SK-N-DZ (cell line): ENCODE results near the gene SLC25A21.
"Not testable (repeated sequence)": the region's sequence is repeated elsewhere in the genome, so short reads cannot be mapped to it uniquely, and the experiment has no call there.

Source experiments
- DNase-seq: peaks from one replicate; pipeline ENCODE4 v3.0.0-alpha.2; 2015; ENCODE audit warnings: low spot score

SLC25A21 gene

GRCh38 chr14:36870776-36871175 lies 301.6 kb downstream of the SLC25A21 start:
- no peak for DNase-seq

GRCh38 chr14:36869125-36869524 lies 303.3 kb downstream of the SLC25A21 start:
- DNase-seq = no peak

- DNase-seq = no peak
Measured at GRCh38 chr14:36866867-36867266, 305.5 kb downstream of the SLC25A21 start.

- no peak for DNase-seq
Measured at GRCh38 chr14:36863271-36863670, 309.1 kb downstream of the SLC25A21 start.

GRCh38 chr14:36862237-36862636 lies 310.2 kb downstream of the SLC25A21 start:
- DNase-seq = not testable (repeated sequence)

GRCh38 chr14:36860831-36861230 lies 311.6 kb downstream of the SLC25A21 start:
- no peak for DNase-seq

GRCh38 chr14:36859119-36859518 lies 313.3 kb downstream of the SLC25A21 start:
- no peak for DNase-seq

- DNase-seq = no peak
Measured at GRCh38 chr14:36857842-36858445, 314.5 kb downstream of the SLC25A21 start.

GRCh38 chr14:36857136-36857535 lies 315.3 kb downstream of the SLC25A21 start:
- no peak for DNase-seq

- no peak for DNase-seq
Measured at GRCh38 chr14:36856095-36856878, 316.1 kb downstream of the SLC25A21 start.

GRCh38 chr14:36855396-36855795 lies 317.0 kb downstream of the SLC25A21 start:
- no peak for DNase-seq

- DNase-seq = no peak
Measured at GRCh38 chr14:36852981-36853691, 319.3 kb downstream of the SLC25A21 start.

GRCh38 chr14:36848213-36848612 lies 324.2 kb downstream of the SLC25A21 start:
- DNase-seq = no peak

- DNase-seq = no peak
Measured at GRCh38 chr14:36847366-36847765, 325.0 kb downstream of the SLC25A21 start.

- no peak for DNase-seq
Measured at GRCh38 chr14:36845356-36846012, 326.9 kb downstream of the SLC25A21 start.

- DNase-seq = no peak
Measured at GRCh38 chr14:36844443-36845195, 327.8 kb downstream of the SLC25A21 start.

GRCh38 chr14:36843410-36843809 lies 329.0 kb downstream of the SLC25A21 start:
- DNase-seq = no peak

GRCh38 chr14:36835128-36835527 lies 337.3 kb downstream of the SLC25A21 start:
- peak; percentile 1 for DNase-seq

- DNase-seq = no peak
Measured at GRCh38 chr14:36834293-36834692, 338.1 kb downstream of the SLC25A21 start.

- no peak for DNase-seq
Measured at GRCh38 chr14:36829547-36829946, 342.9 kb downstream of the SLC25A21 start.

- no peak for DNase-seq
Measured at GRCh38 chr14:36827861-36828260, 344.5 kb downstream of the SLC25A21 start.
